Putamen (tissue), 1 donor: Measurements from ENCODE around the gene GHRH.

ENCODE experiments used
- DNase-seq: peaks from one replicate; pipeline ENCODE4 v3.0.0-alpha.2; 2016; ENCODE audit warnings: low spot score

GHRH gene

DNA sequence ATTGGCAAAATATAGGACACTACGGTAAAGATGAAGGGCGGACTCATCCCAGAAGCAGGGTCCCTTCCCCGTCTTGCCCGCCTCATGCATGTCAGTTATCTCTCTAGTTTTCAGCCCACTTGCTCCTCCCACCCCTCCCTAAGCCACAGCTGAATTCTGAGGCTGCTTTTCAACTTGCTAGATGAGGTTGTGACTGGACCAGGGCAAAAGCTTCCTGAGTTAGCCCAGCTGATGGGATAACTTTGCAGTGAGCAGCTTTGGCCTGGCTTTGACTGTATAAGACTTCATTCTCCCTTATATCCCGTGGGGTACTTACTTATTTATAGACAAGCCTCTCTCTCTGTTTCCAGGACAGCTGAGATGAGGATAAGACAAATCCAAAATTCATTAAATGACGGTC is 23.2 kb downstream of the GHRH start:
- no peak for DNase-seq

DNA sequence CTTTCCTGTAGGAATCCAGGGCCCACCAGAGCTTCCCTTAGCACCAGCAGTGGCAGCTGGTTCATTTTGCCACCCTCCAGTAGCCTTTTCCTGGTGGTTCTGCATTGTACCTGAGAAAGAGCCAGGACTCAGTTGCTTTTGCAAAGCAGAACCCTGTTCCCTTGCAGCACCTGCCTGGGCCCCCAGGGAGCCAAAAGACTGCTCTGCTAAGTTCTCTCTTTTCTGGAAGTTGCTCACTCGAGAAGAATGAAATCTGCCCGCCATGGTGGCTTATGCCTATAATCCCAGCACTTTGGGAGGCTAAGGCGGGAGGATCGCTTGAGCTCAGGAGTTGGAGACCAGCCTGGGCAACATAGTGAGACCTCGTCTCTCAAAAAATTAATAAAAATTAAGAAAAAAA is 24.0 kb downstream of the GHRH start:
- DNase-seq = no peak

DNA sequence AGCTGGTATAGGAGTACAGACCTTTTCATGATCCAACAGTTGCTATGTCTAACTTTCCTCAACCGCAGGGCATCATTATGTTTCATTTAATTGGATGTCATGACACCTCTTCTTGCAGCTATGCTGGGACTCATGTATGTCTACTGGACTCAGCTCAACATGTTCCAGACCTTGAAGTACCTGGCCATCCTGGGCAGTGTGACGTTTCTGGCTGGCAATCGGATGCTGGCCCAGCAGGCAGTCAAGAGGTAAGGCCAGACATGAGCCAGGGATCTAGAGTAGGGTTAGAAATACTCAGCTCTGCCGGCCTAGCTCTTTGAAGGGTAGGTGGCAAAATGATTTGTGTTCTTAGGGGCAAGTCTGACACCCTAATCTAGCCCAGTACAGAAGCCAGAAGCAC is 25.2 kb downstream of the GHRH start:
- no peak for DNase-seq

DNA sequence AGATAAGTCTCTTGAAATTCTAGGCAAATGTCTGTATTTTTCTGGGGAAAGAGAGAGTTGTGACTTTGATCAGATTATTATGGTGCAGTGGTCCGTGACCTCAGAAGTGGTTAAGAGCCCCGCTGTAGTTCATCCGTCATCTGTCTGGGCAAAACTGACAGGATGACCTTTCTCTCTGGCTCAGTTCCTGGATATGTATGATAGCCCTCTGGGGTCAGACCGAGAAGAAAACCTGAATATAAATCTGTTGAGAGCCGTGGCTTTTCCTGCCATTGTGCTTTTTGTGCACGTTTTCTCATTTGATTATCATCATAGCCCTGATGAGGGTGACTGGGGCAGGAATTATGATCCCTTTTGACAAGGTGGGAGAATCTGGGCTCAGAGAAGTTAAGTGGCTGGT is 26.5 kb downstream of the GHRH start:
- no peak for DNase-seq

DNA sequence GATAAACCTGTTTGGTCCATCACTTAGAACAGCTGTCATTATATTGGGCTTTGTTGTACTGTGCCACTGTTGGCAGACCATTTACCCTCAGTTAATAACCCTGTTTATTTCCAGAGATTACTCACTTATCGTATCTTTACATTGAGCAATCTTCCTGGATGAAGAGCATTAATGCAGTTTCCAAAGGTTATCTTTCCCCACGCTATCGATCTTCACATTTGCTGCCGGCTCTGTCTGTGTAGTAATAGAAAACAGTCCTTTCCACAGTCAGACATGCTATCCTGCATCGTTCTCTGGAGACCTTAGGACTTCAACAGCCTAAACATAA is 27.4 kb downstream of the GHRH start:
- no peak for DNase-seq

DNA sequence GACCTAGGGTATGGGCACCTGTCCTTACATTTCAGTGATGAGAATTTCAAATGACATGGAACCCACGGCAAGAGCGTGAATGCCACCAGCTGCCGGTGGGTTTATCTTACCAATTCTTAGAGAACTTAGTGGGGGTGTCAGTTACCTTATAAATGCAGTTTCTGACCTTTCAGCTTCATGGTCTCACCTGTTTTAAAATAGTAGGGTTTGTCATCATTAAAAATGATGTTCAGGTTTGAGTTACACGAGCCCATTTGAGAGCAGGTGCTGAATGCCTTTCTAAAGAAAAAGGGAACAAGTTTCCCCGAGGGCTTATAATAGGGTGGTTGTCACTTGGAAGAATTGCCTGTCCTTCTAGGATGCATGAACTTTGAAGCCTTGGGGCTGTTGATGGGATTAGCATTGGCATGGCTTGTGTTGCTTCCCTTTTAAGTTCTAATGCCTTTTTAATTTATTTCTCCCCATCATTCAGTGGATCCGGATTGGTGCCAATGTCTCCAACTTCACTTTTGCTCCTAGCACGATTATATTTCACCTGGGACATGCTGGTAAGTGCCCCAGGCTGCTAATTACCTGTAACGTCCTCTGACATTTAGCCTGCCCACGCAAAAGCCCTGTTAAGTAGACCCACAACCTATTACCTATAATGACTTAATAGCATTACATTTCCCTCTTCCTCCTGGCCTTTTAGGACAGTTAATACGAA is 27.9 kb downstream of the GHRH start:
- DNase-seq = no peak

DNA sequence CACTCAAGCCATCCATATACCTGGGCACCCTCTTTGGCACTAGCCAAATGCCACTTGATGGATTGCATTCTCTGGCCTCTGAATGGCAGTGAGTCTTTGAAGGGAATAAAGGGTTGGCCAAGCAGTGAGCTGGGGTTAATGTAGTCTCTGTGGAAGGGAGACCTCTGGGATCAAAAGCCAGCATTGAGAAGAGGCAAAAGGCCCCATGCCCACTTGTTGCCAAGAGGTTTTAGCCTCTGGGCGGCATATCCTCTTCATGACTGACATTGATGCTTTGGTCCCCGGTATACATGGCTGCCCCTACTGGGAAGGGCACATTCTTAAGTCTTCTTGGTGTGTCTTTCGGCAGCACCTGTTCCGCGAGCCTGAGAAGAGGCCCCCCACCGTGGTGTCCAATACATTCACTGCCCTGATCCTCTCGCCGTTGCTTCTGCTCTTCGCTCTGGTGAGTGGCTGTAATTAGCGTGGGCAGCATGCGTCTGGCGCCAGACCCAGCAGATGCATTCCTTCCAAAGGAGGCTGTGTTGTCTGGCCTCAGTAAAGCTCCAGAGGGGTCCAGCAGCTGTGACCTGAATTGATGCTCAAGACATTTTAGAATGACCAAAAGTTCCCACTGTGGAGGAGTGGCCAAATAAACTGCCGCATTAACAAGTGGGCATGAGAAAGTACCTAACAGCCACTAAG is 29.5 kb downstream of the GHRH start:
- no peak for DNase-seq

DNA sequence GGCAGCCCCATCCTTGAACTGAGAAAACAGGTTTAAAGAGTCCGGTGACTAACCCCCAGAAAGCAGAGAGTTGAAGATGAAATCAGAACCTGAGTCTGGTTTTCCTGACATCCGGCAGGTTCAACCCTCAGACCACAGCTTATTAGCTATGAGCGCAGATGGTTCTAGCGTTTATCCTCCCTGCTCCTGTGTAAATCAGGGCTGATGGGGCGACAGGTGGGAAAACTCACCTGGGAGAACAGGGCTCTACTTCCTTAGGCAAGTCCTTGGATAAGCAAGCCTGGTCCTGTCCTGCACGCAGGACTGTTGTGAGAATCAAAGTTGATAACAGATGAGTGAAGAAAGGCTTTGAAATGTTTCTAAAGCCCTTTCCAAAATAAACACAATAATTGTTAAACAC is 31.4 kb downstream of the GHRH start:
- DNase-seq = no peak

DNA sequence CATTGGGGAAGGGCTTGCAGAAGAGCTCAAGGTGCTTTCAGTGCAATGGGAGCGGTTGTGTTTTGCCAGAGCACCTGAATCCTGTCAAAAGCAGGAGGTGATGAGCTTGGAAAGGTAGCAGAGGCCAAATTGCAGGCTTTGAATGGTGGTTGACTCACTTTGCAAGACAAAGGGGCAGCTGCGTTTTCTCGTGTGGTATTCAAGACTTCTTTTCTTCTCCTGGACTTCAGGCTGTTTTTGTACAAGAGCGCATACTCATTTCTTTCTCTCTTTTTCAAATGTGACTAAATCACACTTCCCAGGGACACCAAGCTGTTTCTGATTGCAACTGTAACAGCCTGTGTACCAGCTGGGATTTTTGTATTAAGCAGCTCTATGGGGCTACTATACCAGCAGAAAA is 32.3 kb downstream of the GHRH start:
- no peak for DNase-seq

DNA sequence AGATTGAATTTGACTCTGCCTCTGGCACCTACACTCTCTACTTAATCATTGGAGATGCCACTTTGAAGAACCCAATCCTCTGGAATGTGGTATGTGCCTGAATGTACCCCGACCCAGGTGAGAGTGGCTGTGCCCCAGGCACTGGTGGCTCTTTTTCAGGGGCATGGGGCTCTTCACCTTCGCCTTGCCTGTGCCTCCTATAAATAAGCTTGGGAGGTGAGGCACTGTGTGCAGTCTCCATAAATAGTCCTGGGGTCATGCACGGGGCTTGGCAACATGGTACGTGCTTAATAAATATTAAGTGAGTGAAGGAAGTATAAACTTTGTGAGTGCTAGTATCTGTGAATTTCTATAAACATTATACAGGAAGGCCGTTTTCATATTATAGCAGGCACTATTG is 33.0 kb downstream of the GHRH start:
- DNase-seq = no peak

DNA sequence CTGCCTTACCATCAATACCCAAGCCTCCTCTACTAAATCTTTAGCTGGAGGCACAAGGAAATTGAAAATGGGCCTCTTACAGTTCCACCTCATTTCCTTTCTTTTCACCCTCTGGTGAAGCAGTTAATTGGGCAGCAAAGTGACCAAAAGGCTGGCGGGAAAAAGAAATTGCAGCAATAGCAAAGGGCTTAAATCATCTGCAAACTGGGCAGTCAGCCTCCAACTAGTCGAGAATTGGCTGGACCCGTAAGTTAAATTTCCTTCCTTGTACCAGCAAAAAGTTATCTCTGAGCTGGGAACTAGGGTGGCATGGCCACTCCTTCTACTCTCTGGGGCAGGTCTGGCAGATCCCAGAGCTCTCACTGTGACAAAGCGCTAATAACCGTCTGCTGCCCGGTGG is 33.5 kb downstream of the GHRH start:
- DNase-seq = no peak

DNA sequence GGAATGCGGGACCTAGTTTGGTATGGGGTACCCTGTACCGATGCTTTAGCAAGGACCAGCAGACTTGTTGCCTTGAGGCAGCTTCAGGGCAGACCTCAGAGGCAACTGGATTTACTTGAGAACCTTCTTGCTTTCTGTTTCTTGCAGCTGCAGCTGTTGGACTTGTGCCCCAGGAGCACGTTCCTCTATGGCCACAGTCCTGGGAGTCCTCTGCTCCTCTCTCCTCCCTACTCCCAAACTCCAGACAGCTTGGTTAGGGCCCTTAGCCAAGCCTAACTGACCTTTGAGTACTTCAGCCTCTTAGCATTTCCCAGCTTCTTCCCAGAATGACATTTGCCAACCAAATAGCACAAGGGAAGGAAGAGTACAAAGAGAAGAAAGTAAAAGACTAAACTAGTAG is 34.7 kb downstream of the GHRH start:
- DNase-seq = no peak

DNA sequence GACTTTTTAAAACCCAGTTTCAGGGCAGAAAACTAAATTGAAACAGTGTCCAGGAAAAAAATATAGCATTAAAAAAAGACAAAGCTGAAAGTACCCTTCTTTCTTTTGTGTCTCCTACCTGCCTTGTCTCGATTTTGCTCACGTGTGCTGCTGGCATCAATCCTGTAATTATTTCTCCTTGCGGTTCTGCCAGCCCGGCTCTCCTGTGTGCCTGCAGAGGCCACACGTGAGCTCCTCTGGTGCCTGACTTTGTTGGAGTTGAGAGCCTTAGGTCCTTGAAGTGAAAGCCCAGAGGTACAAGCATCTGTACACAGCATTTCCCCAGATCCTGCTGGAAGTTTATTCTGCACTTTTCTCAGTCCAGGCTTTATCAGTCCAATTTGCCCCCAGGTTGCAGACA is 36.5 kb downstream of the GHRH start:
- DNase-seq = no peak

DNA sequence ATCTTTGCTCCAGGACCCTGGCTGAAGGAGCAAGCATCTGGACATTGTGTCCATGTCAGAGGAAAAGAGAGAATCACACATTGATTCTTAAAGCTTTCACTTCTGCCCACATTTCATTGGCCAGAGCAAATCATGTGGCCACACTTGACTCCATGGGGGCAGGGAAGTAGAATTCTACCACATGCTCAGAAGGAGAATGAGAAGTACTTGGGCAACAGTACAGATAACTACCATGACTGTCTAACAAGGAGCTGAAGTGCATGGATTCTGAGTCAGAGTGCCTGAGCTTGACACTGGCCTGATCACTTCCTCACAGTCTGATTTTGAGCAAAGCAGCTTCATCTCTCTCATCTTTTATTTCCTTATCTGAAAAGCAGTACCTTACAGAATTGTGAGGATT is 38.6 kb downstream of the GHRH start:
- peak; percentile 27 for DNase-seq

DNA sequence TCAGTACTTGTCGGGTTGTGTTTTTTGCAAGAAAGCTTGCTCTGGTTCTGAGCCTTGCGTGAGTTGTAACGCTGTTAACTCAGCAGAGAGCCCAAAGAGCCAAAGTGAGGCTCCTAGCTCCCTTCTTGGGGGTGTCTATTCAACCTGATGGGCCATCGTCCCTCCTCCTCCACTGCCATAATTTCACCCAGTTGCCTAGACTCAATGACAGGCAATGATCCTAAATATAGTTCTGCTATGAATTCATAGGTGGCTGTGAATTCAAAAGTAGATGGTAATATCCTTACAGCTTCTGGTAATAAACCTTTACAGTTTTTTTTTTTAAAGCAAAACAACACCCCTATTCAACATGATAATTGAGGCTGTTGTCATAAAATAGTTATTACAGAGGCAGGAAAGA is 39.5 kb downstream of the GHRH start:
- peak; percentile 16 for DNase-seq

DNA sequence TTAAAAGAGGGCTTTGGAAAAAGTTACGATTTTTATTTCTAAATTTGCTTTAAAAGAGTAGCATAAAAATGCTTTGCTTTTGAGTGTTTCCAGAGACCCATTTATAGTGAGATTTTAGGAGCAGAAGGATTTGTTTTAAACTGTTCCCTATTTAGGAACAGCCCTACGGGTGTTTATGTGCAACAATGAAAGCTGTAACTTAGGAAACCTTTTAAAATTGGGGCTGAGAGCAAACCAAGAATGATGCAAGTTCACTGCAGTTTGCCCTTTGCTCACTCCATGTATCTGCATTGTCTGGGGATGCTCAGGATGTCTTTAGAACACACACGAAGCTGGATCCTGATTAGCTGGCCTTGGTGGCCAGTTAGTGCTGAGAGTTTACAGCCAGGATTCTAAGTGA is 40.9 kb downstream of the GHRH start:
- DNase-seq = no peak

DNA sequence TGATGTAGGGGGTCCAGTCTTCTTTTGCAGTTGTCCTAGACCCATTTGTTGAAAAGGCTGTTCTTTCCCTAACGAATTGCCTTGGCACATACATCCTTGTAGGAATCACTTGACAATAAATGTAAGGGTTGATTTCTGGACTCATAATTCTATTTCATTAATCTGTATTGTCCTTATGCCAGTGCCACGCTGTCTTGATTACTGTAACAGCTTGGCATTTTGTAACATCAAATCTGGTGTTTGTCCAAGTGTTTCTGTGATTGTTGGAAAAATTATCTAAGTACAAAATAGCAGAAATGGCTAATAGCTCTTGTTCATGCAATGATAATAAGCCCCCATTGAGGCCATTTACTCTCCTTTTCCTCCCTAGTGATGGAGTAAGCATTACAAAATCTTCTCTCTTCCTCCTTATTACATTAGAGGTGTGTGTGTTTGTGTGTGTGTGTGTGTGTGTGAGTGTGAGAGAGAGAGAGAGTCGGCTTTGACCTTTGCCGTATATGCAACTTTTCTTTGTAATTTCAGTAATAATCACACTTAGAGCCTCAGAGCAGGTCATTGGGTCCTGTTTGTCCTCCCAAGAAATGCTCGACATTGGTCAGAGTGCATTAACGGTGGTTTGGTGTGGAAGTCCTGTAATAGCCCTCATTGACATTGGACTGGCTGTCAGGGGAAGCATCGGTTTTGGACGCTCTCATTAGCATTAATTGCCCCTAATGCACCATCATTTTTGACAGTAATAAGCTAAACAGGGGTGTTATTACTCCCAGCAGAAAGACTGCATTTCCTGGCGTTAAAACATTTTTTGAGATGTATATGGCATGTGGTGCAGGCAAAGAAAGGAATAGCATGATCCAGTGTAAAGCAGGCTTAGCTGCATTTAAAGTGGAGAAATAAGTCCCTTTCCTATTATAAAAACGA is 41.6 kb downstream of the GHRH start:
- DNase-seq = no peak

DNA sequence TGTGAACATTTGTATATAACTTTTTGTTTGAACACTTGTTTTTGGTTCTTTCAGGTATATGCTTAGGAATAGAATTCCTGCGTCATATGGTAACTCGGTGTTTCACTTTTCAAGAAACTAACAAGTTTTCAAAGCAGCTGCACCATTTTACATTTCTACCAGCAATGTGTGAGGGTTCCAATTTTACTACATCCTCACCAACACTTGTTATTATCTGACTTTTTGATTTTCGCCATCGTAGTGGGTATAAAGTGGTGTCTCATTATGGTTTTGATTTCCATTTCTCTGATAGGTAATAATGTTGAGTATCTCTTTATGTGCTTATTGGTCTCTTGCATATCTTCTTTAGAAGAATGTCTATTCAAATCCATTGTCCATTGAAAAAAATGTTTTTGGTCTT is 42.6 kb downstream of the GHRH start:
- no peak for DNase-seq

DNA sequence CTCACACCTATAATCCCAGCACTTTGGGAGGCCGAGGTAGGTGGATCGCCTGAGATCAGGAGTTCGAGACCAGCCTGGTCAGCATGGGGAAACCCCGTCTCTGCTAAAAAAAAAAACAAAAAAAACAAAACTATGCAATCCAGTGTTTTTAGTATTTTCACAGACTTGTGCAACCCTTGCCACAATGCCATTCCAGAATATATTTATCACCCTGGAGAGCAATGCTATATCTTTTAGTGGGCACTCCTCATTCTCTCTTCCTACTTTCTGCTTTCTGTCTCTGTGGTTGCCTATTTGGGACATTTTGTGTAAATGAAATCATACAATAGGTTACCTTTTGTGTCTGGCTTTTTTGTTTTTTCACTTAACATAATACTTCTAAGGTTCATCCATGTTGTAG is 43.2 kb downstream of the GHRH start:
- DNase-seq = no peak

DNA sequence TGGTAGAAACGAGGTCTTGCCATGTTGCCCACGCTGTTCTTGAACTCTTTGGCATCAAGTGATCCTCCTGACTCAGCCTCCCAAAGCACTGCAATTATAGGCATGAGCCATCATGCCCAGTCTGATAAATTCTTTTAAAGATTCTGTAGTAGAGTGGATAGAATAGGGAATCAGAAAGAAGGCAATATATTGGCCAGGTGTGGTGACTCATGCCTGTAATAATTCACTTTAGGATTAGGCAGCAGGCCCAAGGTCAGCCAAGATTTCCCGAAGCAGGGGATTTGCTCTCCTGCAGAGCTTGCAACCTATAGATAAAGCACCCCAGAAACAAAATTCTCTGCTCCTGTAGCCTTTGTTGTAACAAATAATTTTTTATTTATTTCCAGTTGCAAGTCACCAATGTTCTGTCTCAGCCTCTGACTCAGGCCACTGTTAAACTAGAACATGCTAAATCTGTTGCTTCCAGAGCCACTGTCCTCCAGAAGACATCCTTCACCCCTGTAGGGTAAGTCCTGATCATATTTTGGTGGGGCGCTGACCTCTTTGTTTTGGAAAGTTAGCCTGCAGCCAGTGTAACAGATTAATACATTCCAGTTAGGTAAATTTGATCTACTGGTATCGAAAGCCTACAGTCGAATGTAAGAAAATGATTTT is 51.8 kb downstream of the GHRH start:
- DNase-seq = no peak

DNA sequence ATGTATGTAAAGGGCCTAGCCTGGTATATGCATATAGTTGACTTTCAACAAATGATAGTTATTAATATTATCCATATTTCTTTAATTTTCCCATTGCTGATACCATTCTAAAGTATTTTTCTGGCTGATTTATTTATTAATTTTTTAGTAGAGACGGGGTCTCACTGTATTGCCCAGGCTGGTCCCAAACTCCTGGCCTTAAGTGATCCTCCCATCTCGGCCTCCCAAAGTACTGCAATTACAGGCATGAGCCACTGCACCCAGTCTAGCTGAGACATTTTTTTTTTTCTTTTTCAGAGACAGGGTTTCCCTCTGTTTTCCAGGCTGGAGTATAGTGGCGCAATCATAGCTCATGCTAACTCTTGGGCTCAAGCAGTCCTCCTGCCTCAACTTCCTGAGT is 52.4 kb downstream of the GHRH start:
- no peak for DNase-seq

DNA sequence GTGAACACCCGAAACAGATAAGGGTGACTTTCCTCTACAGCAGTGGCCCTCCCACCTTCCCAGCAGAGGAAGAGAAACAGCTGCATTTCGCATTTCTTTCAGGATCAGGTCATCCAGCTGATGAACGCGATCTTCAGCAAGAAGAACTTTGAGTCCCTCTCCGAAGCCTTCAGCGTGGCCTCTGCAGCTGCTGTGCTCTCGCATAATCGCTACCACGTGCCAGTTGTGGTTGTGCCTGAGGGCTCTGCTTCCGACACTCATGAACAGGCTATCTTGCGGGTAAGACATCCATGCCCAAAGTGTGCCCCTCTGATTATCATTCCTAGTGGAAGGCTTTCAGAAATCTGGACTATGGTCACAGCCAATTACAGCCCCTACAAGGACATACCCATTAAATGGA is 54.4 kb downstream of the GHRH start:
- no peak for DNase-seq

DNA sequence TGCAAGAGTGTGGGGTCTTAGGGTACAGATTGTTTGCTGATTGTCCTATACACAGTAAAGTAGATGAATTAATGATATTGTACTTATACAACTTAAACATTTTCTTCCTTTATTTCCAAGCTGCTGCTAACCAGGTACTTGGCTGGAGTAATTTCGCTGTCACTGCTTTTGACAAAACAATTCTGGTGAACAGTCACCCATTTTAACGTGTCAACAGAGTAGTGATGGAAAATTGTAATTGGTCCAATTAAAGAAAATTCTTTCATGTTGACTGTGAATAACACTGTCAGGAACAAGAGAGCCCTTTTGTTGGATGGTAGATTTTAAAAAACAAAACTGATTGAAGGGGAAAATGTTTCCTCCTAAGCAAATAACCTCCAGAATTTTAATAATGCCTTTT is 55.8 kb downstream of the GHRH start:
- no peak for DNase-seq
